Measurements from ENCODE around the gene CPEB2.

DNA sequence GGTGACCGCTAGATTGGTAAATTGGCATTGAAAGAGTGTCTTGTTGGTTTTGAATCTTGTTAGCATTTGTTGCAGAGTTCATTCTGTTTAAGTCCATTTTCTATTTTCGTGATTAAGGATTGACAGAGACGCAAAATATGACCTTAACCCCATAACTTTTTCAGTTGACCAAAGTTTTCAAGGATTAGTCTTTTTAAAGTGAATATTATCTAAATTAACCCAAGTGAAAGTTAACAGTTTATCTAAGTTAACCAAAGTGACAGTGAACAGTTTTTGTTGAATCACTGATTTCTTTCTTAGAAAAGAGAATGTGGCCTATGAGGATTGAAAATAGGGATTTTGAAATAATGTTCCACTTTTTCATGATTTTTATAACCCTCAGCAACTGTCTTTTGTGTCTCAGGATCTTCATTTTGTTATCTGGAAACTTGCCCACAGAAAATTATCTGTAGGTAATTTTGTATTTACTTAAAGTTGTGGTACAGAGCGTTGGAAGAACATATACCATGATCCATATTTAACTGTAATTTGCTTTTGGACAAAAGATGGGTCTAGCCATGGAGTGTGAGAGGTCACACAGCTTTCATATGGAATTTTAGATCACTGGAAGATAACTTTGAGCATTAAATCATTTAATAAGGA lies 3.3 kb downstream of the CPEB2 start:
- TF ChIP-seq, protein P1, sequence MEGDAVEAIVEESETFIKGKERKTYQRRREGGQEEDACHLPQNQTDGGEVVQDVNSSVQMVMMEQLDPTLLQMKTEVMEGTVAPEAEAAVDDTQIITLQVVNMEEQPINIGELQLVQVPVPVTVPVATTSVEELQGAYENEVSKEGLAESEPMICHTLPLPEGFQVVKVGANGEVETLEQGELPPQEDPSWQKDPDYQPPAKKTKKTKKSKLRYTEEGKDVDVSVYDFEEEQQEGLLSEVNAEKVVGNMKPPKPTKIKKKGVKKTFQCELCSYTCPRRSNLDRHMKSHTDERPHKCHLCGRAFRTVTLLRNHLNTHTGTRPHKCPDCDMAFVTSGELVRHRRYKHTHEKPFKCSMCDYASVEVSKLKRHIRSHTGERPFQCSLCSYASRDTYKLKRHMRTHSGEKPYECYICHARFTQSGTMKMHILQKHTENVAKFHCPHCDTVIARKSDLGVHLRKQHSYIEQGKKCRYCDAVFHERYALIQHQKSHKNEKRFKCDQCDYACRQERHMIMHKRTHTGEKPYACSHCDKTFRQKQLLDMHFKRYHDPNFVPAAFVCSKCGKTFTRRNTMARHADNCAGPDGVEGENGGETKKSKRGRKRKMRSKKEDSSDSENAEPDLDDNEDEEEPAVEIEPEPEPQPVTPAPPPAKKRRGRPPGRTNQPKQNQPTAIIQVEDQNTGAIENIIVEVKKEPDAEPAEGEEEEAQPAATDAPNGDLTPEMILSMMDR (IDR thresholded peaks at IDR 0.05; ENCODE audit: low read depth, low read length, poor library complexity, severe bottlenecking) = no peak
- no peak for TF ChIP-seq EZH2phosphoT487 (IDR thresholded peaks at IDR 0.05; ENCODE audit: borderline replicate concordance, low read length)
